Measurements from ENCODE around the gene TMEM37. TPM values are rescaled to one million over a fixed set of nuclear protein-coding genes. Genes with fewer than 3 reads are reported as not detected.

The TMEM37 gene
- total and polyA plus RNA-seq, 2 of the 13 experiments (the other 11 are each of a cell fraction or from before 2014, with no cell fraction given) = 37.7 to 115 TPM

- TF ChIP-seq ZBTB20 (CRISPR knock-in tag; IDR thresholded peaks at IDR 0.05; ENCODE audit: borderline replicate concordance, low read depth) (no peak; the same call in 1 of the 2 replicates), ZNF850 (CRISPR knock-in tag; conservative IDR thresholded peaks at IDR 0.05) (no peak), ZNF720 (CRISPR knock-in tag; IDR thresholded peaks at IDR 0.05) (no peak), SIN3A (IDR thresholded peaks at IDR 0.05; ENCODE audit: borderline replicate concordance, low read depth, low read length) (no peak), ZNF772 (CRISPR knock-in tag; IDR thresholded peaks at IDR 0.05) (no peak), TCF7 (IDR thresholded peaks at IDR 0.05; ENCODE audit: low read depth) (no peak), AKAP8 (CRISPR knock-in tag; IDR thresholded peaks at IDR 0.05) (no peak), MZF1 (CRISPR knock-in tag; IDR thresholded peaks at IDR 0.05; ENCODE audit: borderline replicate concordance) (no peak), ZBTB44 (CRISPR knock-in tag; IDR thresholded peaks at IDR 0.05) (0 out of 2 replicates have a peak, but pooled peaks have one; percentile 17), ZMYM4 (CRISPR knock-in tag; IDR thresholded peaks at IDR 0.05) (peak; percentile 66), THYN1 (CRISPR knock-in tag; IDR thresholded peaks at IDR 0.05; ENCODE audit: borderline replicate concordance, low read depth) (no peak), NBN (conservative IDR thresholded peaks at IDR 0.05) (no peak), SP2 (CRISPR knock-in tag; IDR thresholded peaks at IDR 0.05) (no peak), ATRX (CRISPR knock-in tag; IDR thresholded peaks at IDR 0.05; ENCODE audit: borderline replicate concordance) (no peak), AGO2 (optimal IDR thresholded peaks at IDR 0.05; ENCODE audit: low read depth, low read length) (no peak), ZNF703 (CRISPR knock-in tag; IDR thresholded peaks at IDR 0.05; ENCODE audit: borderline replicate concordance) (no peak), TAF1 (CRISPR knock-in tag; IDR thresholded peaks at IDR 0.05) (no peak)
- TF ChIP-seq, protein P1, sequence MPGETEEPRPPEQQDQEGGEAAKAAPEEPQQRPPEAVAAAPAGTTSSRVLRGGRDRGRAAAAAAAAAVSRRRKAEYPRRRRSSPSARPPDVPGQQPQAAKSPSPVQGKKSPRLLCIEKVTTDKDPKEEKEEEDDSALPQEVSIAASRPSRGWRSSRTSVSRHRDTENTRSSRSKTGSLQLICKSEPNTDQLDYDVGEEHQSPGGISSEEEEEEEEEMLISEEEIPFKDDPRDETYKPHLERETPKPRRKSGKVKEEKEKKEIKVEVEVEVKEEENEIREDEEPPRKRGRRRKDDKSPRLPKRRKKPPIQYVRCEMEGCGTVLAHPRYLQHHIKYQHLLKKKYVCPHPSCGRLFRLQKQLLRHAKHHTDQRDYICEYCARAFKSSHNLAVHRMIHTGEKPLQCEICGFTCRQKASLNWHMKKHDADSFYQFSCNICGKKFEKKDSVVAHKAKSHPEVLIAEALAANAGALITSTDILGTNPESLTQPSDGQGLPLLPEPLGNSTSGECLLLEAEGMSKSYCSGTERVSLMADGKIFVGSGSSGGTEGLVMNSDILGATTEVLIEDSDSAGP (CRISPR knock-in tag; IDR thresholded peaks at IDR 0.05; ENCODE audit: borderline replicate concordance) = peak; percentile 81
- TF ChIP-seq, protein P2, sequence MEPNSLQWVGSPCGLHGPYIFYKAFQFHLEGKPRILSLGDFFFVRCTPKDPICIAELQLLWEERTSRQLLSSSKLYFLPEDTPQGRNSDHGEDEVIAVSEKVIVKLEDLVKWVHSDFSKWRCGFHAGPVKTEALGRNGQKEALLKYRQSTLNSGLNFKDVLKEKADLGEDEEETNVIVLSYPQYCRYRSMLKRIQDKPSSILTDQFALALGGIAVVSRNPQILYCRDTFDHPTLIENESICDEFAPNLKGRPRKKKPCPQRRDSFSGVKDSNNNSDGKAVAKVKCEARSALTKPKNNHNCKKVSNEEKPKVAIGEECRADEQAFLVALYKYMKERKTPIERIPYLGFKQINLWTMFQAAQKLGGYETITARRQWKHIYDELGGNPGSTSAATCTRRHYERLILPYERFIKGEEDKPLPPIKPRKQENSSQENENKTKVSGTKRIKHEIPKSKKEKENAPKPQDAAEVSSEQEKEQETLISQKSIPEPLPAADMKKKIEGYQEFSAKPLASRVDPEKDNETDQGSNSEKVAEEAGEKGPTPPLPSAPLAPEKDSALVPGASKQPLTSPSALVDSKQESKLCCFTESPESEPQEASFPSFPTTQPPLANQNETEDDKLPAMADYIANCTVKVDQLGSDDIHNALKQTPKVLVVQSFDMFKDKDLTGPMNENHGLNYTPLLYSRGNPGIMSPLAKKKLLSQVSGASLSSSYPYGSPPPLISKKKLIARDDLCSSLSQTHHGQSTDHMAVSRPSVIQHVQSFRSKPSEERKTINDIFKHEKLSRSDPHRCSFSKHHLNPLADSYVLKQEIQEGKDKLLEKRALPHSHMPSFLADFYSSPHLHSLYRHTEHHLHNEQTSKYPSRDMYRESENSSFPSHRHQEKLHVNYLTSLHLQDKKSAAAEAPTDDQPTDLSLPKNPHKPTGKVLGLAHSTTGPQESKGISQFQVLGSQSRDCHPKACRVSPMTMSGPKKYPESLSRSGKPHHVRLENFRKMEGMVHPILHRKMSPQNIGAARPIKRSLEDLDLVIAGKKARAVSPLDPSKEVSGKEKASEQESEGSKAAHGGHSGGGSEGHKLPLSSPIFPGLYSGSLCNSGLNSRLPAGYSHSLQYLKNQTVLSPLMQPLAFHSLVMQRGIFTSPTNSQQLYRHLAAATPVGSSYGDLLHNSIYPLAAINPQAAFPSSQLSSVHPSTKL (CRISPR knock-in tag; IDR thresholded peaks at IDR 0.05) = peak; percentile 68
- TF ChIP-seq, protein P3, sequence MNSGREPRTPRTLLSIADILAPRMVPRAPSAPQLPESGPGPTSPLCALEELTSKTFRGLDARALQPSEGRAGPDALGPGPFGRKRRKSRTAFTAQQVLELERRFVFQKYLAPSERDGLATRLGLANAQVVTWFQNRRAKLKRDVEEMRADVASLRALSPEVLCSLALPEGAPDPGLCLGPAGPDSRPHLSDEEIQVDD (CRISPR knock-in tag; IDR thresholded peaks at IDR 0.05; ENCODE audit: borderline replicate concordance) = no peak
- TF ChIP-seq, protein P4, sequence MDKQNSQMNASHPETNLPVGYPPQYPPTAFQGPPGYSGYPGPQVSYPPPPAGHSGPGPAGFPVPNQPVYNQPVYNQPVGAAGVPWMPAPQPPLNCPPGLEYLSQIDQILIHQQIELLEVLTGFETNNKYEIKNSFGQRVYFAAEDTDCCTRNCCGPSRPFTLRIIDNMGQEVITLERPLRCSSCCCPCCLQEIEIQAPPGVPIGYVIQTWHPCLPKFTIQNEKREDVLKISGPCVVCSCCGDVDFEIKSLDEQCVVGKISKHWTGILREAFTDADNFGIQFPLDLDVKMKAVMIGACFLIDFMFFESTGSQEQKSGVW (CRISPR knock-in tag; IDR thresholded peaks at IDR 0.05; ENCODE audit: borderline replicate concordance) = no peak
These were observed 44.9 kb downstream of the TMEM37 start (continued) for GRCh38 chr2:119476301-119477112.

Data from HepG2 (cell line).